Lower leg skin (tissue), 3 donors: Measurements from ENCODE around the gene GPR137.

ENCODE experiments used
- CTCF ChIP-seq, 3 donors: fragments of 450-650 bp; IDR thresholded peaks; one replicate each; pipeline ENCODE4 v1.5.1; 2016; ENCODE audit warnings: antibody characterized with exemption in 3 of 3, mild to moderate bottlenecking in 3 of 3, moderate library complexity in 2 of 3
- POLR2A ChIP-seq, 2 donors: fragments of 450-650 bp; IDR thresholded peaks; one replicate each; pipeline ENCODE4 v1.6.1; 2016 to 2017; ENCODE audit warnings: antibody characterized with exemption in 2 of 2, mild to moderate bottlenecking in 1 of 2, moderate library complexity in 1 of 2

DNA sequence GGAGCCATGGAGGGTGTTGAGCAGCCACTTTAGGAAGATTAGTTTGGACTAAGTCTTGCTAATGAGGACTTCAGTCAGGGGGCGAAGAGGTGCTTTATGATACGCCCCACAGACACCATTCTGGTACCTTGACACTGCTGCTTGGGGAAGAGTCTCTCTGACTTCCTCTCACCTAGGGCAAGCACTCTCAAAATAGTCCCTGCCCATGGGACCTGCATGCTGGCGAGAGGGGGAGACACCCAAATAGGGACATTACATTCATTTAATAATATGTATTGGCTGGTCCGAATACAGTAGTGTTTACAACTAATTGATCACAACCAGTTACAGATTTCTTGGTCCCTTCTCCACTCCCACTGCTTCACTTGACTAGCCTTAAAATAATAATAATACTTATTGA, 10.1 kb downstream of the GPR137 start:
- TF ChIP-seq CTCF (IDR thresholded peaks at IDR 0.05) (no peak), POLR2A (IDR thresholded peaks at IDR 0.05) (no peak)
